Measurements from ENCODE around the gene DOCK1. TPM values are rescaled to one million over a fixed set of nuclear protein-coding genes. Genes with fewer than 3 reads are reported as not detected.
"Not testable (repeated sequence)": the region's sequence is repeated elsewhere in the genome, so short reads cannot be mapped to it uniquely, and the experiment has no call there.

Gene DOCK1
- polyA plus RNA-seq, 1 donor, result 29.9 TPM

DNA sequence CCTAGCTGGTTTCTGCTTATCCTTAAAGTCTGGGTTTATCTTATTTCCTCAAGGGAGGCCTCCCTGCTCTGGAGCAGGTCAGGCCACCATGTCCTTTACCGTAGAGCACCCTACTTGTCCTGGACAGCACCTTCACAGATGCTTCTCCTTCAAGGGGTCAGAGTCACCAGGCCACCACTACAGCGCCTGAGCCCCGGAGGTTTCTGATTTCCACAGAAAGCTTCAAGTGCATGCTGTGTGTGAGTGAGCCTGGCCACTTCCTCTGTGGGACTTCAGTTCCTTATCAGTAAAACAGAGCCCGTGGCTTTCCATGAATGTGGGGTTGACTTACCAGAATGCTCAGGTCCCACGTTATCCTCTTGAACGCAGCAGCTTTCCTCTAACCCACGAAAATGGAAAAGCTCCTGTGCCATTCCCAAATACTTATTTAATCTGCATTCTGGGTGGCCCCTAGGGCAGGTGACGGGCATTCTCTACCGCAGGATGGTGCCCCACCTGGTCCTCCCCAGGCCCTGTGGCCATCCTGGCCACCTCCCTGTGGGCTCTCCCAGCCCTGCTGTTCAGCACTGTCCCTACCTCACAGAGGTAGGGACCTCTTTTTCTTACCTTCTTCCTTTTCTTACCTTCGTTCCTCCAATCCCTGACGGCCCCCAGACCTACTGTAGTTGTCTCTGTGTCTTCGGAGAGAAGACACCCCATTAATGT is 1.4 kb upstream of the DOCK1 start:
- DNase-seq, result no peak

- DNase-seq, result no peak
Measured at GRCh38 chr10:126904516-126904817, 761 bp upstream of the DOCK1 start.

- DNase-seq, result no peak
Measured at GRCh38 chr10:126905776-126906703, 812 bp downstream of the DOCK1 start.

GRCh38 chr10:126906704-126907422 is 1.6 kb downstream of the DOCK1 start:
- no peak for DNase-seq

DNA sequence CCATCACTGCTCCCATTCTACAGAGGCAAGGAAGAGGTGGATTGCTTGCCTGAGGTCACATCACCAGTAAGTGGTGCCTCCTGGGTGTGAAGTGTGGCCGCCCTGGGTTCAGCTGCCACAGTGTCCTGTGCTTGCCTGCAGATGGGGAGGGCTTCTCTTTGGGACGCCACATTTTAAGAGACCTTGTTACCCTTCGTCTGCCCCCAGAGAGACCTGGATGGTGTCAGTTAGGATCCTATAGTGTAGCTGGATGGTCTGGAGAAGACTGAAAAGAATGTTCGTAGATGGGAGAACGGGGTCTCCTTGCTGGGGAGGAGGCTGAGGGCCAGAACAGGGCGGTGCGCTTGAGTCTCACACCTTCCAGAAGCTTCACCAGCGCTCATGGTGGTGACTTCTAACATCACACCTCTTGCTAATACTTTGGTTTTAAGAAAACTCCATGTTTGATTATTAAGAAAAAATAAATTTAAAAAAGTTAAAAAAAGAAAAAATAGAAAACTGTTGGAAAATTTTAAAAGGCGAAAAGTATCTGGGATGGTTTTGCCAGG is 2.3 kb downstream of the DOCK1 start:
- DNase-seq, result no peak

DNA sequence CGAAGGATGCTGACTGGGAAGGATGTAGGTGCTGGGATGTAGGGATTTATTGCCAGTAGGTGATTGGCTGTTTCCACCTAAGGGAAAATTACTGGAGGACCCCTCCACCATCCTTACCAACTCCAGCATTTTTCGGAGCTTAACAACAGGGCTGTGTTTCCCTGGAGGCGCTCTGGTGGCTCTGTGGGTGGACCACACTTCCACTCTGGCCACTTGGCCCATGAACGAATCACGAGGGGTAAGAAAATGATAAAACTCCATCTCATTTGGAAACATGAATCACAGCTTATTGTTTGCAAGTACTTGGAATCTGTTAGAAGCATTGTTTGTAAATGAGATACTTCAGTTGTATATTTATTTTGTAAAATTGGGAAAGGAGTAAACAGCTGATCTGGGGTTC is 3.0 kb downstream of the DOCK1 start:
- no peak for DNase-seq

GRCh38 chr10:126908729-126909128 is 3.5 kb downstream of the DOCK1 start:
- DNase-seq, result no peak

GRCh38 chr10:126909147-126909546 is 3.9 kb downstream of the DOCK1 start:
- DNase-seq, result no peak

- DNase-seq, result no peak
Measured at GRCh38 chr10:126910196-126910595, 5.0 kb downstream of the DOCK1 start.

DNA sequence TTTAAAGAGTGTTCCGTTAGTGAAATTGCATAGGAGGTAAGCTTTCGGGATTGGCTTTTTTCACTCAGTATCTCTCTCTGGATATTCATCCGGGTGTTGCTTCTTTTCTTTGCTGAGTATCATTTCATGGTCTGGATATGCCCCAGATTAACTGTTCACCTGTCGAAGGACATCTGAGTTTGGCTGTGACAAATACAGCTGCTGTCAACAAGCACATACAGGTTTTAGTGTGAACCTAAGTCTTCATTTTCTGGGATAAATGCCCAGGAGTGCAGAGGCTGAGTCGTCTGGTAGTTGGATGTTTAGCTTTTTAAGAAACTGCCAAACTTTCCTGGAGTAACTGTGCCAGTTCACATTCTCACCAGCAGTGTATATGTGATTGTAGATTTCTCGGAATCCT is 5.6 kb downstream of the DOCK1 start:
- no peak for DNase-seq

- DNase-seq, result no peak
Measured at GRCh38 chr10:126911301-126911700, 6.1 kb downstream of the DOCK1 start.

GRCh38 chr10:126913316-126913715 is 8.1 kb downstream of the DOCK1 start:
- DNase-seq, result no peak

DNA sequence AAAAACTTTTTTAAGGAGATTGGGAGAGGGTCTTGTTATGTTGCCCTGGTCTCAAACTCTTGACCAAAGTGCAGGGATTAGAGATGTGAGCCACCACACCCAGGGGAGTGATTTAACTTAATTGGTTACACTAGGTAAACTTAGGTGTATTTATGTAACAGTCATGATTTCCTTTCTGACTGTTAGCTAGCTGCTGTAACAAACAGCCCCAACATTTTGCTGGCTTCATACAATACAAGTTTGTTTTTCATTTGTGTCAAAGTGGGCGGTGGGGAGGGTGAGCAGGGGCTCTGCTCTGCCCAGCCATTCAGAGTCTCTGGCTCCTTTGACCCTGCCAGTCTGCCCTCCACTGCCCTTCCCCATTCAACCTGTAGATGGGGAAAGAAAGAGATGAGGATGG is 9.3 kb downstream of the DOCK1 start:
- DNase-seq, result no peak

GRCh38 chr10:126916952-126917351 is 11.7 kb downstream of the DOCK1 start:
- DNase-seq, result not testable (repeated sequence)

GRCh38 chr10:126917375-126917774 is 12.1 kb downstream of the DOCK1 start:
- no peak for DNase-seq

DNA sequence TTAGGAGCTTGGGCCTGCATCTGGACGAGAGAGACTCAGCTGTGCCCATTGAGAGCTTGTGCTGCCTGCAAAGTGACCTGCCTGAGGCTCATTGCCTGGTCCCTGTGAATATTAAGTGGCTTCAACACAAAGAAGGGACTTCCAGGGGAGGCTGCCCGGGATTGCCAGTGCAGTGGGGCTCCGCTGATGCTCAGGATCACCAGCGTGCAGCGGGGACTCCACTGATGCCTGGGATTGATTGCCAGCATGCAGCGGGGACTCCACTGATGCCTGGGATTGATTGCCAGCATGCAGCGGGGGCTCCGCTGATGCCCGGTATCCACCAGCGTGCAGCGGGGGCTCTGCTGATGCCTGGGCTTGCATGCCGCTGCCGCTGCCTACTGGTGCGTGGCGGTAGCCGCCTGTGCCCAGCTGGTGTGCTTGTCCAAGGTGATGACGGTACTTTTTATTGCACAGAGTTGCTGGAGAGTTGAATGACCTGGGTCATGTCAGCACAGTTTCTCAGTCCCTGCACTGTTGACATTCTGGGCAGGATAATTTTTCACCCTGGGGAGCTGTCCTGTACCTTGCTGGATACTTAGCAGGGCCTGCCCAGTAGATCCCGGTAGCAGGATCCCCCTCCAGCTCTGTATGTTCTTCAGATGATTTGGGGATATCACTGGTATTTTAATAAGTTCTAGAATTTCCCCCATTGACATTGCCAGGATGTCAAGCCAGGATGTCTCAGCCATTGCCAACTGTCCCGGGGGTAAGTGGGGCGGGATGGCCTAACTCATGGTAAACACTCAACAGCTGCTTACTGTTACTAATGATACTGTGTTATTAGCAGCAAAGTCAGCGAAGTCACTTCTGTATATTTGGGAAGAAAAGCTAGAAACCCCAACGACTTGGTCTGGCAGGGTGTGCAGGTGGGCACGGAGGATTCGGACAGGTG is 13.0 kb downstream of the DOCK1 start:
- no peak for DNase-seq

DNA sequence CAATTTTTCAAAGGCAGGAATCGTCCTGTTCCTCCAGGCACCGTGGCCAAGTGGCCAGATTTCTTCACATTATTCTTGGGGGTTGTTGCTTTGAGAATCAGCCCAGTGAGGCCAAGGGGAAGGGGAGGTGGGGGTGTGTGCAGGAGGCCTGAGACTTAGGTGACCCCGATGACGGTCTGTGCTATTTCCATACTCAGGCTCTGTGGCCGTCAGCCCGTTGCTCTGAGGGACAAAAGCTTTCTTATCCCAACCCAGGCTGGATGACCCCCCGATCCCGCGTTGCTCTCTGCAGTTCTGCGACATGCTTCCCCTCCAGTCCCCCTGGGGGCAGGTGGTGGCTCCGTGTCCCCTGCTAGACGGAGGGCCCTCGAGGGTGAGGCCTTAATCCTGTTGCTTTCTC is 14.2 kb downstream of the DOCK1 start:
- no peak for DNase-seq

DNA sequence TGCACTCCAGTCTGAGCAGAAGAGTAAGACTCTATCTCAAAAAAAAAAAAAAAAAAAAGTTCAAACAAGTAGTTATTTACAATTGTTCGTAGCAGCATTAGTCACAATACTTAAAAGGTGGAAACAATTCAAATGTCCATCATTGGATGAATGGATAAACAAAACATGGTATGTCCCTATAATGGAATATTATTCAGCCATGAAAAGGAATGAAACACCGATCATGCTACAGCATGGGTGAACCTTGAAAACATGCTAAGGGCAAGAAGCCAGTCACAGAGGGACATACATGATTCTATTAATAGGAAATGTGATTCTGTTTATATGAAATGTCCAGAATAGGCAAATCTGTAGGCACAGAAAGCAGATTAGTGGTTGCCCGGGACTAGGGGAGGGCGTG is 15.9 kb downstream of the DOCK1 start:
- no peak for DNase-seq

GRCh38 chr10:126921974-126922525 is 16.8 kb downstream of the DOCK1 start:
- no peak for DNase-seq

- DNase-seq, result no peak
Measured at GRCh38 chr10:126924180-126924914, 19.1 kb downstream of the DOCK1 start.

- no peak for DNase-seq
Measured at GRCh38 chr10:126924915-126925300, 19.7 kb downstream of the DOCK1 start.

Measured in hindlimb muscle (tissue), 1 donor.